ENCODE measurements around the gene OR5AC2. TPM values are rescaled to one million over a fixed set of nuclear protein-coding genes. Genes with fewer than 3 reads are reported as not detected.
A peak's percentile ranks its signal among the peaks of the same experiment; 100 is the strongest.

OR5AC2 gene
- total RNA-seq, 1 experiment from 2014 or later = not detected

- ChIA-PET CTCF (no interaction called here), POLR2A (no interaction called here)
- no peak for DNase-seq (ENCODE audit: low read depth, low spot score)
- Histone ChIP-seq H3K36me3 (ENCODE audit: control insufficient read depth, insufficient read depth, low read length) (no peaks in the 10 kb centered on the region), H3K4me1 (ENCODE audit: control insufficient read depth, insufficient read depth, low read length) (no peaks in the 10 kb centered on the region), H3K27me3 (ENCODE audit: control insufficient read depth, insufficient read depth, low read length) (peaks cover 26% of the 10 kb centered on the region), H3K4me3 (ENCODE audit: low read depth in 2 of 2, low read length in 2 of 2) (no peak overlapping the region), H3K9me3 (ENCODE audit: control insufficient read depth, insufficient read depth, low read depth, low read length) (no peaks in the 10 kb centered on the region), H3K27ac (ENCODE audit: low read length) (no peak overlapping the region)
- in situ Hi-C loops (cut with HindIII; ENCODE audit: low pct_unique_long_range_greater_than_20kb, low sequenced_read_pairs) = no loop called here
- intact Hi-C loops (cut with micrococcal nuclease; ENCODE audit: unreplicated experiment) = loop anchor here (1.0 to 5.0 kb wide), 3 partner anchors 150 to 538 kb away; no protein-coding TSS in a partner anchor
- no peak for ATAC-seq
- no TSS peak for BruUV-seq (replicated peaks)
- TF ChIP-seq CTCF (IDR thresholded peaks at IDR 0.05) = no peak
- no peak for TF ChIP-seq SIN3A (IDR thresholded peaks at IDR 0.05; ENCODE audit: borderline replicate concordance, insufficient read depth, low read depth, low read length)
- TF ChIP-seq POLR2AphosphoS5 (IDR thresholded peaks at IDR 0.05; ENCODE audit: low read depth, low read length) = no peak
- no peak for TF ChIP-seq REST (IDR thresholded peaks at IDR 0.05; ENCODE audit: insufficient read depth in 1 of 2, low read depth in 2 of 2, low read length in 1 of 2)
These were observed 48.1 kb upstream of the OR5AC2 start for GRCh38 chr3:98038876-98039275.

GRCh38 chr3:98039322-98040024, 47.5 kb upstream of the OR5AC2 start:
- Histone ChIP-seq H3K9me3 (ENCODE audit: control insufficient read depth, insufficient read depth, low read depth, low read length) (no peaks in the 10 kb centered on the region), H3K27ac (ENCODE audit: low read length) (no peak overlapping the region), H3K4me1 (ENCODE audit: control insufficient read depth, insufficient read depth, low read length) (no peaks in the 10 kb centered on the region), H3K27me3 (ENCODE audit: control insufficient read depth, insufficient read depth, low read length) (peaks cover 25% of the 10 kb centered on the region), H3K36me3 (ENCODE audit: control insufficient read depth, insufficient read depth, low read length) (no peaks in the 10 kb centered on the region), H3K4me3 (ENCODE audit: low read depth in 2 of 2, low read length in 2 of 2) (peak overlapping the region in 1 of 2 experiments; percentile 48; a peak in 2 of 4 replicates)
- ATAC-seq (peak; percentile 96), DNase-seq (ENCODE audit: low read depth, low spot score) (peak; percentile 87)
- in situ Hi-C loops (cut with HindIII; ENCODE audit: low pct_unique_long_range_greater_than_20kb, low sequenced_read_pairs) = no loop called here
- ChIA-PET CTCF (no interaction called here), POLR2A (no interaction called here)
- intact Hi-C loops (cut with micrococcal nuclease; ENCODE audit: unreplicated experiment) = loop anchor here (1.0 to 5.0 kb wide), 3 partner anchors 149 to 538 kb away; no protein-coding TSS in a partner anchor
- TF ChIP-seq REST (IDR thresholded peaks at IDR 0.05; ENCODE audit: insufficient read depth in 1 of 2, low read depth in 2 of 2, low read length in 1 of 2) (no peak), TCF7L2 (IDR thresholded peaks at IDR 0.05; ENCODE audit: low read depth, low read length) (peak; percentile 23; the same call in 1 of the 2 replicates), POLR2AphosphoS5 (IDR thresholded peaks at IDR 0.05; ENCODE audit: low read depth, low read length) (no peak), CTCF (IDR thresholded peaks at IDR 0.05) (peak; percentile 97)
- no TSS peak for BruUV-seq (replicated peaks)

All from Panc1 (cell line).